ENCODE data around the gene SCAI. TPM values are rescaled to one million over a fixed set of nuclear protein-coding genes. Genes with fewer than 3 reads are reported as not detected.

SCAI gene
- total RNA-seq, 1 experiment from 2014 or later, result 3.7 TPM

- H3K27me3 Mint-ChIP-seq (ENCODE audit: insufficient read depth, unreplicated experiment), result no peaks in the 10 kb centered on the region
These were observed 36.9 kb downstream of the SCAI start for GRCh38 chr9:125106285-125106893.

GRCh38 chr9:125103770-125104460, 39.4 kb downstream of the SCAI start:
- no peak for TF ChIP-seq CTCF (IDR thresholded peaks at IDR 0.05; ENCODE audit: unreplicated experiment)
- no peaks in the 10 kb centered on the region for H3K27me3 Mint-ChIP-seq (ENCODE audit: insufficient read depth, unreplicated experiment)

More at GRCh38 chr9:125106285-125106893, 36.9 kb downstream of the SCAI start:
- no peaks in the 10 kb centered on the region for H3K36me3 Mint-ChIP-seq (ENCODE audit: insufficient read depth, unreplicated experiment)
- ChIA-PET CTCF (no interaction called here), POLR2A (no interaction called here)
- H3K4me3 Mint-ChIP-seq (ENCODE audit: unreplicated experiment), result no peak overlapping the region
- H3K4me1 Mint-ChIP-seq (ENCODE audit: insufficient read depth, unreplicated experiment), result peaks cover 6% of the 10 kb centered on the region
- TF ChIP-seq CTCF (IDR thresholded peaks at IDR 0.05; ENCODE audit: unreplicated experiment), result no peak
- intact Hi-C loops (cut with micrococcal nuclease), result no loop called here
- H3K9me3 Mint-ChIP-seq (ENCODE audit: unreplicated experiment), result peaks cover under 1% of the 10 kb centered on the region
- no TSS peak for BruUV-seq (replicated peaks)
- no peak for DNase-seq (ENCODE audit: unreplicated experiment)
- no peak overlapping the region for H3K27ac Mint-ChIP-seq (ENCODE audit: low read depth, unreplicated experiment)

GRCh38 chr9:125103021-125103420, 40.3 kb downstream of the SCAI start:
- intact Hi-C loops (cut with micrococcal nuclease), result no loop called here
- no peak overlapping the region for H3K27ac Mint-ChIP-seq (ENCODE audit: low read depth, unreplicated experiment)
- no peak for TF ChIP-seq CTCF (IDR thresholded peaks at IDR 0.05; ENCODE audit: unreplicated experiment)

More at GRCh38 chr9:125103770-125104460, 39.4 kb downstream of the SCAI start:
- Mint-ChIP-seq H3K4me3 (ENCODE audit: unreplicated experiment) (no peak overlapping the region), H3K27ac (ENCODE audit: low read depth, unreplicated experiment) (no peak overlapping the region), H3K4me1 (ENCODE audit: insufficient read depth, unreplicated experiment) (peaks cover 6% of the 10 kb centered on the region), H3K9me3 (ENCODE audit: unreplicated experiment) (no peaks in the 10 kb centered on the region), H3K36me3 (ENCODE audit: insufficient read depth, unreplicated experiment) (no peaks in the 10 kb centered on the region)
- POLR2A ChIA-PET, result no interaction called here
- DNase-seq (ENCODE audit: unreplicated experiment), result no peak
- intact Hi-C loops (cut with micrococcal nuclease), result no loop called here
- CTCF ChIA-PET, result interaction anchor here (1.0 kb wide), 1 partner anchor 24 kb away, joined by 3 read pairs; no protein-coding TSS in a partner anchor
- no TSS peak for BruUV-seq (replicated peaks)

DNA sequence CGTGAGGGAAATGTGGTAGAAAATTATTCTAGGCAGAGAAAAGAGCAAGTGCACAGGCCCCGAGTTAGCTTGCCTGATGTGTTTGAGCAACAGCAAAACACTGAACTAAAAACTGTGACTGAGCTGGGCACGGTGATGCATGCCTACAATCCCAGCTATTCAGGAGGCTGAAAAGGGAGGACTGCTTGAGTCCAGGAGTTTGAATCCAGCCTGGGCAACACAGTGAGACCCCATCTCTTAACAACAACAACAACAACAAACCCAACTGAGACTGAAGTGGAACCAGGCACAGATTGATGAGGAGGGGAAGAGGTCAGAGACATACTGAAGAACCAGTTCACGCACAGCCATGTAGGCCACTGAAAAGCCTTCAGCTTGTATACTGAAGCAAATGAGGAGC, 42.5 kb downstream of the SCAI start:
- ChIA-PET CTCF (interaction anchor here (0.6 kb wide), 1 partner anchor 91 kb away, joined by 3 read pairs; no protein-coding TSS in a partner anchor), POLR2A (interaction anchor here (0.8 kb wide), 1 partner anchor 10 kb away, joined by 3 read pairs; no protein-coding TSS in a partner anchor)
- no peaks in the 10 kb centered on the region for H3K27me3 Mint-ChIP-seq (ENCODE audit: insufficient read depth, unreplicated experiment)
- no peak for TF ChIP-seq CTCF (IDR thresholded peaks at IDR 0.05; ENCODE audit: unreplicated experiment)
- DNase-seq (ENCODE audit: unreplicated experiment), result no peak
- no TSS peak for BruUV-seq (replicated peaks)
- no peaks in the 10 kb centered on the region for H3K36me3 Mint-ChIP-seq (ENCODE audit: insufficient read depth, unreplicated experiment)
- H3K27ac Mint-ChIP-seq (ENCODE audit: low read depth, unreplicated experiment), result no peak overlapping the region
- H3K4me3 Mint-ChIP-seq (ENCODE audit: unreplicated experiment), result no peak overlapping the region
- peaks cover 6% of the 10 kb centered on the region for H3K4me1 Mint-ChIP-seq (ENCODE audit: insufficient read depth, unreplicated experiment)
- H3K9me3 Mint-ChIP-seq (ENCODE audit: unreplicated experiment), result no peaks in the 10 kb centered on the region
- intact Hi-C loops (cut with micrococcal nuclease), result no loop called here

More at GRCh38 chr9:125103021-125103420, 40.3 kb downstream of the SCAI start:
- ChIA-PET POLR2A (no interaction called here), CTCF (interaction anchor here (1.0 kb wide), 1 partner anchor 25 kb away, joined by 3 read pairs; no protein-coding TSS in a partner anchor)
- BruUV-seq (replicated peaks), result no TSS peak
- Mint-ChIP-seq H3K4me1 (ENCODE audit: insufficient read depth, unreplicated experiment) (peaks cover 6% of the 10 kb centered on the region), H3K27me3 (ENCODE audit: insufficient read depth, unreplicated experiment) (no peaks in the 10 kb centered on the region), H3K4me3 (ENCODE audit: unreplicated experiment) (no peak overlapping the region), H3K36me3 (ENCODE audit: insufficient read depth, unreplicated experiment) (no peaks in the 10 kb centered on the region), H3K9me3 (ENCODE audit: unreplicated experiment) (no peaks in the 10 kb centered on the region)
- no peak for DNase-seq (ENCODE audit: unreplicated experiment)

Measured in MCF 10A (cell line).